Heart left ventricle (tissue), 16 donors: Measurements from ENCODE around the gene GLIPR1L1. TPM values are rescaled to one million over a fixed set of nuclear protein-coding genes. Genes with fewer than 3 reads are reported as not detected.

Experiments
- ATAC-seq, 4 donors: fragments of 200-7000 bp; cut with Tn5 transposase; one replicate each; pipeline ENCODE4 v1.9.1; 2020 to 2022; ENCODE audit warnings: moderate library complexity in 4 of 4, mild to moderate bottlenecking in 3 of 4, moderate number of reproducible peaks in 1 of 4
- DNase-seq, 5 donors: peaks; one replicate each; pipeline ENCODE4 v3.0.0-alpha.2; 2020
- H3K27ac ChIP-seq, 12 donors: fragments of 200-600 bp; sonication (generic) in 4 of 12; one replicate each; pipeline versions ENCODE4 v1.5.0 to v1.8.0; 2016 to 2022; ENCODE audit warnings: mild to moderate bottlenecking in 2 of 12
- H3K27me3 ChIP-seq, 9 donors: fragments of 200-600 bp; sonication (generic) in 2 of 9; one replicate each; pipeline versions ENCODE4 v1.5.1 to v1.8.0; 2016 to 2022; ENCODE audit warnings: mild to moderate bottlenecking in 3 of 9
- H3K36me3 ChIP-seq, 9 donors: fragments of 200-600 bp; sonication (generic) in 2 of 9; one replicate each; pipeline versions ENCODE4 v1.5.0 to v1.8.0; 2018 to 2022; ENCODE audit warnings: mild to moderate bottlenecking in 2 of 9
- H3K4me1 ChIP-seq, 12 donors: fragments of 200-600 bp; sonication (generic) in 4 of 12; one replicate each; pipeline versions ENCODE4 v1.5.0 to v1.8.0; 2016 to 2022; ENCODE audit warnings: mild to moderate bottlenecking in 3 of 12
- H3K4me3 ChIP-seq, 12 donors: fragments of 200-600 bp; sonication (generic) in 4 of 12; one replicate each; pipeline versions ENCODE4 v1.5.0 to v1.8.0; 2017 to 2022; ENCODE audit warnings: mild to moderate bottlenecking in 9 of 12, moderate library complexity in 4 of 12
- H3K9me3 ChIP-seq, 12 donors: fragments of 200-600 bp; sonication (generic) in 4 of 12; one replicate each; pipeline versions ENCODE4 v1.5.0 to v1.8.0; 2016 to 2022; ENCODE audit warnings: mild to moderate bottlenecking in 1 of 12
- POLR2A ChIP-seq, 2 donors: fragments of 450-650 bp; IDR thresholded peaks; one replicate each; pipeline ENCODE4 v1.6.1; 2017; ENCODE audit warnings: antibody characterized with exemption in 2 of 2, mild to moderate bottlenecking in 2 of 2, moderate library complexity in 2 of 2
- WGBS, 4 donors: extraction: QIAGEN DNeasy Blood & Tissue Kit in 2 of 4; methylation state at CpG; one replicate each; pipeline versions ENCODE4 v1.1.5 to v1.1.7; 2013 to 2018; 5-methylcytosine and 5-hydroxymethylcytosine counted together
- intact Hi-C, 10 donors: fragments of 100-400 bp; cut with DNase I; formaldehyde crosslinking; loops; one replicate each; pipeline versions ENCODE4 v1.11.1 to v1.14.2; 2022
- polyA plus RNA-seq, 2 donors: library from polyadenylated mRNA; stranded (reverse); fragments of 200-250 nt; gene quantifications; one replicate each; pipeline ENCODE4 v1.2.3, GENCODE V29; 2013
- total RNA-seq, 9 donors: library from RNA; depleted of rRNA in 2 of 9; stranded (reverse); fragments of >200 nt in 2 of 9; fragmentation: NEBNext Ultra II Directional in 3 of 9; extraction: Animal tissue kit (Norgen Biotek cat#: 25700) in 3 of 9; gene quantifications; one replicate each; pipeline versions ENCODE4 v1.1.0 to v1.2.4, GENCODE V29; 2016 to 2023
- TF ChIP-seq, protein P1 (sequence below), 12 donors: fragments of 200-600 bp; sonication (generic) in 4 of 12; IDR thresholded peaks; one replicate each; pipeline versions ENCODE4 v1.5.0 to v1.8.0; 2018 to 2022; ENCODE audit warnings: antibody characterized with exemption in 12 of 12, mild to moderate bottlenecking in 5 of 12
- donor health status: ischemic (EF 13 %, LVEDD 7.1; RV severe dilation, severe dysfunction).
- donor health status: healthy with polysubstance abuse.
- donor health status: DM: no; HTN: yes; CAD: no.
- donor health status: DM: no; HTN: no; CAD: no.
- donor health status: ischemic (EF 25% LVEDD 6.9; RV normal size, moderate dysfunction).
- donor health status: ischemic (EF 25% LVEDD 5.7; RV mildly dilated, moderate dysfunction).
- donor health status: healthy.
- donor health status: DM: yes; HTN: yes; CAD: no.
- donor health status: ischemic (EF 35%, LVEDD 5.7; RV mildly dilated, moderate dysfunction).
- donor health status: nonischemic (EF 11% LVEDD 7.7; RV severe dilation, severe dysfunction).
- donor health status: DM: yes; HTN: yes; CAD: no.
- donor health status: PGD.
- donor health status: ischemic (EF 29% LVEDD 5.4; RV normal size, mild dysfunction).
- donor health status: nonischemic (EF 23%, LVEDD 6.1; RV moderate dilation, normal function).

GLIPR1L1 gene
- total and polyA plus RNA-seq, 11 donors: not detected

DNA sequence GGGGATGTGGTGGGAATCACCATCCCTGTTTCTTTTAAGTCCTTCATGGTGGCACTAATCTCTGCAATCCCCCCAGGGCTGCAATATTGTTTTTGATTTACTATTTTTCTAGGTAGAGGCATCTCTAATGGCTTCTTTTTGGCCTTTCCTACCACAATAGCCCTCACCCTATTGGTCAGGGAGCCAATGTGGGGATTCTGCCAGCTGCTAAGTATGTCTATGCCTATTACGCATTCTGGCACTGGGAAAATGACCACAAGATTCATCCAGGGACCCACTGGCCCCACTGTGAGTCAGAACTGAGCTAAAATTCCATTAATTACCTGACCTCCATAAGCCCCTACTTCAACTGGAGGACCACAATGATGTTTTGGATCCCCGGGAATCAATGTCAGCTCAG lies 40.5 kb downstream of the GLIPR1L1 start:
- TF ChIP-seq, protein P1, sequence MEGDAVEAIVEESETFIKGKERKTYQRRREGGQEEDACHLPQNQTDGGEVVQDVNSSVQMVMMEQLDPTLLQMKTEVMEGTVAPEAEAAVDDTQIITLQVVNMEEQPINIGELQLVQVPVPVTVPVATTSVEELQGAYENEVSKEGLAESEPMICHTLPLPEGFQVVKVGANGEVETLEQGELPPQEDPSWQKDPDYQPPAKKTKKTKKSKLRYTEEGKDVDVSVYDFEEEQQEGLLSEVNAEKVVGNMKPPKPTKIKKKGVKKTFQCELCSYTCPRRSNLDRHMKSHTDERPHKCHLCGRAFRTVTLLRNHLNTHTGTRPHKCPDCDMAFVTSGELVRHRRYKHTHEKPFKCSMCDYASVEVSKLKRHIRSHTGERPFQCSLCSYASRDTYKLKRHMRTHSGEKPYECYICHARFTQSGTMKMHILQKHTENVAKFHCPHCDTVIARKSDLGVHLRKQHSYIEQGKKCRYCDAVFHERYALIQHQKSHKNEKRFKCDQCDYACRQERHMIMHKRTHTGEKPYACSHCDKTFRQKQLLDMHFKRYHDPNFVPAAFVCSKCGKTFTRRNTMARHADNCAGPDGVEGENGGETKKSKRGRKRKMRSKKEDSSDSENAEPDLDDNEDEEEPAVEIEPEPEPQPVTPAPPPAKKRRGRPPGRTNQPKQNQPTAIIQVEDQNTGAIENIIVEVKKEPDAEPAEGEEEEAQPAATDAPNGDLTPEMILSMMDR (IDR thresholded peaks at IDR 0.05): no peak
- no peak for TF ChIP-seq POLR2A (IDR thresholded peaks at IDR 0.05)
- DNase-seq (no peak), ATAC-seq (no peak)
- WGBS, 4 donors: 90 to 96% (median 93%) methylated on average over 2 of the region's 2 CpGs
- H3K9me3 ChIP-seq: no peaks in the 10 kb centered on the region
- no peaks in the 10 kb centered on the region for H3K4me1 ChIP-seq
- H3K4me3 ChIP-seq: no peak overlapping the region
- no peak overlapping the region for H3K27ac ChIP-seq
- intact Hi-C loops: no loop called here
- no peaks in the 10 kb centered on the region for H3K27me3 ChIP-seq
- peaks cover 0 to 5% (median 0%) of the 10 kb centered on the region in 9 donors for H3K36me3 ChIP-seq

DNA sequence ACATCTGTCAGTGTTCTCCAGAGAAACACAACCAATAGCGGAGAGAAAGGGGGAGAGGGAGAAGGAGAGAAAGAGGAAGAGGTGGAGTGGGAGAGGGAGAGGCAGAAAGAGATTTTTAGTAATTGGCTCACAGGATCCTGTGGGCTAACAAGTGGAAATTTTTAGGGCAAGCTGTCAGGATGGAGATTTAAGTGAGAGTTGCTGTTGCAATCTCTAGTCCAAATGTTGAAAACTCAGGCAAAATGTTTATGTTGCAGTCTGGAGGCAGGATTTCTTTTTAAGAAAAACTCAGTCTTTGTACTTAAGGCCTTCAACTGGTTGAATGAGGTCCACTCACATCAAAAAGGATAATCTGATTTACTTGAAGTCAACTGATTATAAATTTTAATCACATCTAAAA lies 43.9 kb downstream of the GLIPR1L1 start:
- no peak overlapping the region for H3K27ac ChIP-seq
- TF ChIP-seq, protein P1 (IDR thresholded peaks at IDR 0.05): no peak
- no peak for TF ChIP-seq POLR2A (IDR thresholded peaks at IDR 0.05)
- no peaks in the 10 kb centered on the region for H3K27me3 ChIP-seq
- H3K36me3 ChIP-seq: no peaks in the 10 kb centered on the region
- H3K4me1 ChIP-seq: no peaks in the 10 kb centered on the region
- no peak overlapping the region for H3K4me3 ChIP-seq
- no peak for ATAC-seq
- intact Hi-C loops: no loop called here
- DNase-seq: no peak
- 83 to 91% (median 90%) methylated on average over 1 of the region's 1 CpG for WGBS, 4 donors
- H3K9me3 ChIP-seq: no peaks in the 10 kb centered on the region

DNA sequence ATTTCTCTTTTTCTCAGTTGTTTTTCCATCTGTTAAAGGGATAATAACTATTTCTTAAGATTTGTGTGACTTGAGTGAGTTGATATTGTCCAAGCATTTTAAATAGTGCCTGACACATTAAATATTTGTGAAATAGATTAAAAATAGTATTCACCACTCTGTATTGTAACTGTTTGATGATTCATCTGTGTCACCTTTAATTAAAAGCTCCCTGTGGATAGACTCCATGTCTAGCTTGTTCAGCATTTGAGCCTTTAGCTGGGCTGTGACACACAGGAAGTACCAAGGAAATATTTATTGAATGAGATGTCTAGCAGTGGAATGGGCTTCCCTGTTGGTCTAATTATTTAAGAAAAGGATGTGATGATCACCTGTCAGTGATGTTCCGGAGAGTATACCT lies 54.6 kb downstream of the GLIPR1L1 start:
- intact Hi-C loops: loop anchor here in 2 of 10 donors (5.0 to 10.0 kb wide), 2 partner anchors 54 to 57 kb away; partner anchors contain the start of genes CAPS2 (in 2 of the 2) and GLIPR1L1 (in 2 of the 2)
- Histone ChIP-seq H3K36me3 (peaks cover 0 to 3% (median 0%) of the 10 kb centered on the region in 9 donors), H3K4me1 (peaks cover 2 to 33% (median 18%) of the 10 kb centered on the region in 12 donors), H3K27me3 (no peaks in the 10 kb centered on the region), H3K4me3 (peak overlapping the region in 9 of 12 donors; percentile 64 to 78 (median 70)), H3K27ac (peak overlapping the region in 9 of 12 donors; percentile 2 to 95 (median 87)), H3K9me3 (peaks cover 0 to 12% (median 0%) of the 10 kb centered on the region in 12 donors)
- ATAC-seq: no peak
- no peak for DNase-seq
- WGBS, 4 donors: 70 to 86% (median 80%) methylated on average over 1 of the region's 1 CpG
- TF ChIP-seq POLR2A (IDR thresholded peaks at IDR 0.05): no peak
- TF ChIP-seq, protein P1 (IDR thresholded peaks at IDR 0.05): no peak

DNA sequence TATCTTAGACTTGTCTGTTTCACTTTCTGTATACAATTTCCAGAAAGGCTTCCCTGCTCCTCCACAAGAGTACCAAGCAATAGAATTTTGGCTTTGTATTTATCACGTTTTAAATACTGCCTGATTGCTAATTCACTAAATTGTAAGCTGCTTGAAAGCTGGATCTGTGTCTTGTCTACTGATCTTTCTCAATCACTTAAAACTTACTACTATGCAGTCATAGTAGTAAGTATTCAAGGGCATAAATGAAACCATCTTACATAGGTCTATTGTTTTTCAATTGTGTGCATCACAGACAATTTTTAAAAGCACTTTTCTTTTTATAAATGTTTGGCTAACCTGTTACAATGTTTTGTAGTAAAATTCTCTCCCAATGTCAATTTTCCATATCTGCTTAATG lies 55.2 kb downstream of the GLIPR1L1 start:
- Histone ChIP-seq H3K36me3 (peaks cover 0 to 3% (median 0%) of the 10 kb centered on the region in 9 donors), H3K9me3 (peaks cover 0 to 12% (median 0%) of the 10 kb centered on the region in 12 donors), H3K27me3 (no peaks in the 10 kb centered on the region), H3K4me1 (peaks cover 2 to 33% (median 18%) of the 10 kb centered on the region in 12 donors), H3K4me3 (peak overlapping the region in 10 of 12 donors; percentile 2 to 78 (median 70)), H3K27ac (peak overlapping the region in 9 of 12 donors; percentile 2 to 95 (median 89))
- DNase-seq (no peak), ATAC-seq (no peak)
- intact Hi-C loops: loop anchor here in 9 of 10 donors (2.0 to 10.0 kb wide), 11 partner anchors 55 to 695 kb away; partner anchors contain the start of genes CAPS2 (in 4 of the 9), GLIPR1 (in 4 of the 9), GLIPR1L1 (in 4 of the 9) and NAP1L1 (in 3 of the 9)
- WGBS, 4 donors: 14 to 36% (median 23%) methylated on average over 1 of the region's 1 CpG
- TF ChIP-seq POLR2A (IDR thresholded peaks at IDR 0.05): no peak
- TF ChIP-seq, protein P1 (IDR thresholded peaks at IDR 0.05): no peak
